Transverse colon (tissue), 4 donors: ENCODE results near the gene EVI5L. TPM values are rescaled to one million over a fixed set of nuclear protein-coding genes. Genes with fewer than 3 reads are reported as not detected.
A peak's percentile ranks its signal among the peaks of the same experiment; 100 is the strongest.

Source experiments
- DNase-seq: peaks from one replicate; pipeline ENCODE4 v3.0.0-alpha.2; 2019
- H3K27ac ChIP-seq, 4 donors: fragments of 200-600 bp; sonication (generic); 2 replicates each; pipeline ENCODE4 v1.5.1; 2016 to 2018; ENCODE audit warnings: inconsistent platforms in 4 of 4
- H3K27me3 ChIP-seq: fragments of 200-600 bp; sonication (generic); 2 replicates; pipeline ENCODE4 v1.5.1; 2017; ENCODE audit warnings: inconsistent platforms
- H3K36me3 ChIP-seq, 4 donors: fragments of 200-600 bp; sonication (generic); 2 replicates each; pipeline ENCODE4 v1.5.1; 2017 to 2019; ENCODE audit warnings: inconsistent platforms in 4 of 4
- H3K4me1 ChIP-seq, 4 donors: fragments of 200-600 bp; sonication (generic); 2 replicates each; pipeline ENCODE4 v1.5.1; 2017 to 2020; ENCODE audit warnings: inconsistent platforms in 4 of 4
- H3K4me3 ChIP-seq, 4 donors: fragments of 200-600 bp; sonication (generic); 1 replicate in 1 of 4; 2 replicates in 3 of 4; pipeline versions ENCODE4 v1.5.1 to v1.6.1; 2017 to 2019; ENCODE audit warnings: inconsistent platforms in 4 of 4
- H3K9me3 ChIP-seq, 2 donors: fragments of 200-600 bp; sonication (generic); 2 replicates each; pipeline ENCODE4 v1.5.1; 2017 to 2019; ENCODE audit warnings: inconsistent platforms in 2 of 2
- CTCF ChIP-seq, 5 experiments: fragments of 200-600 bp in 3 of 5; fragments of 450-650 bp in 2 of 5; sonication (generic) in 3 of 5; IDR thresholded peaks; 1 replicate in 2 of 5; 2 replicates in 3 of 5; pipeline ENCODE4 v1.5.1; 2016 to 2017; ENCODE audit warnings: antibody characterized with exemption in 5 of 5, inconsistent platforms in 3 of 5, mild to moderate bottlenecking in 2 of 5, moderate library complexity in 1 of 5
- EP300 ChIP-seq: sonication (generic); formaldehyde crosslinking; IDR thresholded peaks from one replicate; pipeline ENCODE4 v1.6.1; 2017; ENCODE audit warnings: antibody characterized with exemption, low read depth
- POLR2A ChIP-seq: fragments of 450-650 bp; IDR thresholded peaks from one replicate; pipeline ENCODE4 v1.6.1; 2016; ENCODE audit warnings: antibody characterized with exemption, mild to moderate bottlenecking, moderate library complexity
- POLR2AphosphoS5 ChIP-seq, 3 donors: sonication (generic); formaldehyde crosslinking; IDR thresholded peaks; one replicate each; pipeline ENCODE4 v1.6.1; 2016; ENCODE audit warnings: antibody characterized with exemption in 3 of 3
- WGBS, 2 donors: methylation state at CpG; one replicate each; pipeline ENCODE4 v1.1.5; 2018; ENCODE audit warnings: low coverage in 1 of 2; 5-methylcytosine and 5-hydroxymethylcytosine counted together
- in situ Hi-C, 4 donors: fragments of 200-750 bp; cut with MboI; loops; one replicate each; pipeline versions ENCODE4 v1.15.0 to v1.15.1; 2017; ENCODE audit warnings: low sequenced_read_pairs in 3 of 4, low pct_ligation_motif_present in 1 of 4, low pct_unique_long_range_greater_than_20kb in 1 of 4
- intact Hi-C: fragments of 100-400 bp; cut with DNase I; formaldehyde crosslinking; loops from one replicate; pipeline ENCODE4 v1.15.1; 2023; ENCODE audit warnings: low total_unique reads
- total RNA-seq, 4 donors: library from RNA; depleted of rRNA; stranded (reverse); fragments of >200 nt; gene quantifications; one replicate each; pipeline ENCODE4 v1.1.0, GENCODE V29; 2016

The EVI5L gene
- total RNA-seq, 4 donors from 2014 or later, result 8.5 to 65.8 (median 15.0) TPM

DNA sequence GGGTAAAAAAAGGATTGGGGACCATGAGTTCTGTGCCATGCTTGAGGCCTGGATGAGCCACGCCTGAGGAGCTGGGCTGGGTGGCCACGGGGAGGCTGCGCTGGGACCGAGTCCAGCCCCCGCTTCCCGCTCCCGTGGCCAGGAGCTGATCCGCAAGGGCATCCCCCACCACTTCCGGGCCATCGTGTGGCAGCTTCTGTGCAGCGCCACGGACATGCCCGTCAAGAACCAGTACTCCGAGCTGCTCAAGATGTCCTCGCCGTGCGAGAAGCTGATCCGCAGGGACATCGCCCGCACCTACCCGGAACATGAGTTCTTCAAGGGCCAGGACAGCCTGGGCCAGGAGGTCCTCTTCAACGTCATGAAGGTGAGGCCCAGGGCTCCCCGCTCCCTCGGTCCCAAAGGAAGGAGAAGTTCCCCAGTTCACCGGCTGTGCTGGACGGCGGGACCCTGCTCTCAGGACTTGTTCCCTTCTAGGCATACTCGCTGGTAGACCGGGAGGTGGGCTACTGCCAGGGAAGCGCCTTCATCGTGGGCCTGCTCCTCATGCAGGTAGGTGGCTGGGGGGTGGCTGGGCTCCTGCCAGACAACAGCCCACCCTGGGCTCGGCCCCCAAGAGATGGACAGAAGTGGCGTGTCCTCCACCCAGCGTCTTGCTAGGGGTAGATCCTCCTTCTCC is 18.9 kb downstream of the EVI5L start:
- in situ Hi-C loops (no loop called here), intact Hi-C loops (no loop called here)
- Histone ChIP-seq H3K27ac (no peak overlapping the region), H3K4me1 (peaks cover 0 to 8% (median 3%) of the 10 kb centered on the region in 4 donors), H3K36me3 (no peaks in the 10 kb centered on the region), H3K9me3 (no peaks in the 10 kb centered on the region), H3K27me3 (no peaks in the 10 kb centered on the region), H3K4me3 (no peak overlapping the region)
- DNase-seq, result peak; percentile 6
- TF ChIP-seq EP300 (no peak), POLR2A (no peak), POLR2AphosphoS5 (IDR thresholded peaks at IDR 0.05) (no peak), CTCF (IDR thresholded peaks at IDR 0.05) (no peak)
- WGBS, 2 donors, result 93% methylated on average over 33 of the region's 34 CpGs; no CpG with 5 or more reads in 1 of the 2 donors

DNA sequence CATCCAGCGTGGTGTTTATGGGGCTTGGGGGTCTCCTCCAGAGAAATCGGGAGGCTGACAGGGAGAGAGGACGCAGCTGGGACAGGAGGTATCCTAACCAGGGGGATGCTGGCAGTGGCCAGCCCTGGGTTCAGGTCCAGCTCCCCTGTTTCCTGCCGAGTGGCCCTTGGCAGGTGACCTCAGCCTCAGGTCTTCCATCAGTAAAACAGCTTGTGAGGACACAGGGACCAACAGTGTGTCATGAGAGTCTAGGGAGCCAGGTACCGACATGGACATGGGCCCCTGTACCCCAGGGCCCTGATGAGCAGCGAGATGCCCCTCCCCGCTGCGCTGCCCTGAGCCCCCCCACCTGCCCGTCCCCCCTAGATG is 19.6 kb downstream of the EVI5L start:
- H3K36me3 ChIP-seq, result no peaks in the 10 kb centered on the region
- TF ChIP-seq CTCF (IDR thresholded peaks at IDR 0.05), result no peak
- TF ChIP-seq POLR2A, result no peak
- TF ChIP-seq EP300, result no peak
- no peak for TF ChIP-seq POLR2AphosphoS5 (IDR thresholded peaks at IDR 0.05)
- intact Hi-C loops (no loop called here), in situ Hi-C loops (no loop called here)
- no peak overlapping the region for H3K4me3 ChIP-seq
- peaks cover 0 to 8% (median 3%) of the 10 kb centered on the region in 4 donors for H3K4me1 ChIP-seq
- WGBS, 2 donors, result 86% methylated on average over 8 of the region's 9 CpGs; no CpG with 5 or more reads in 1 of the 2 donors
- no peak for DNase-seq
- H3K27ac ChIP-seq, result no peak overlapping the region
- H3K9me3 ChIP-seq, result no peaks in the 10 kb centered on the region
- no peaks in the 10 kb centered on the region for H3K27me3 ChIP-seq

DNA sequence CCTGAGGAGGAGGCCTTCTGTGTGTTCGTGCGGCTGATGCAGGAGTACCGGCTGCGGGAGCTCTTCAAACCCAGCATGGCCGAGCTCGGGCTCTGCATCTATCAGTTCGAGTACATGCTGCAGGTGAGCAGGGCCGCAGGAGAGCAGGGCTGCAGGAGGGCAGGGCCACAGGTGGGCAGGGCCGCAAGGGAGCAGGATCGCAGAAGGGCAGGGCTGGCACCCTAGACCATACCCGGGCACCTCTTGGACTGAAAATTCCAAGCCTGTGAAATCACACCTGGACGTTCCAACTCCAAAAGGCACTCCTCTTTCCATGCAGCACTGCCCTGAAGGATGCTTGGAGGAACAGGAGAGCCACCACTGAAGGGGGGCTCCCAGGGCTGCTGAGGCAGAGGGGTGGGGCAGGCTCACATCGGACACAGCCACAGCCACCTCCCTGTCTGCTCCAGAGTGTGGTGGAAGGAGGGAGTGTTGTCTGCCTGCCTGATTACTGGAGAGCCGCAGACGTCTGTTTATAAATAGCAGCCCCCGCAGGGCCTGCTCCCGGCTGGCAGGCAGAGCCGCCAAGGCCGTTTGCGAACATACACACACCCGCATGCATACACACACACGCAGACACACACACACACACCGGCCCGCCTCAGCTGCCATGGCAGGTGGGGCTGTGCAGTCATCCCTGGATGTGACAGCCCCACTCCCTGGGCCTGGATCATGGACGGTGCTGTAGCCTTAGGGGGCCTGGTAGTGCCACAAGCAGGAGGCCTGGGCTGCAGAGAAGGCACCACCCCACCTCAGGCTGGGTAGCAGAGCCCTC is 20.2 kb downstream of the EVI5L start:
- Histone ChIP-seq H3K27ac (no peak overlapping the region), H3K9me3 (no peaks in the 10 kb centered on the region), H3K4me1 (peaks cover 0 to 8% (median 3%) of the 10 kb centered on the region in 4 donors), H3K27me3 (no peaks in the 10 kb centered on the region), H3K4me3 (no peak overlapping the region), H3K36me3 (no peaks in the 10 kb centered on the region)
- 52% methylated on average over 22 of the region's 25 CpGs; no CpG with 5 or more reads in 1 of the 2 donors for WGBS, 2 donors
- in situ Hi-C loops, result no loop called here
- no peak for TF ChIP-seq POLR2A
- no peak for TF ChIP-seq POLR2AphosphoS5 (IDR thresholded peaks at IDR 0.05)
- no peak for TF ChIP-seq EP300
- TF ChIP-seq CTCF (IDR thresholded peaks at IDR 0.05), result no peak
- intact Hi-C loops, result no loop called here
- no peak for DNase-seq

DNA sequence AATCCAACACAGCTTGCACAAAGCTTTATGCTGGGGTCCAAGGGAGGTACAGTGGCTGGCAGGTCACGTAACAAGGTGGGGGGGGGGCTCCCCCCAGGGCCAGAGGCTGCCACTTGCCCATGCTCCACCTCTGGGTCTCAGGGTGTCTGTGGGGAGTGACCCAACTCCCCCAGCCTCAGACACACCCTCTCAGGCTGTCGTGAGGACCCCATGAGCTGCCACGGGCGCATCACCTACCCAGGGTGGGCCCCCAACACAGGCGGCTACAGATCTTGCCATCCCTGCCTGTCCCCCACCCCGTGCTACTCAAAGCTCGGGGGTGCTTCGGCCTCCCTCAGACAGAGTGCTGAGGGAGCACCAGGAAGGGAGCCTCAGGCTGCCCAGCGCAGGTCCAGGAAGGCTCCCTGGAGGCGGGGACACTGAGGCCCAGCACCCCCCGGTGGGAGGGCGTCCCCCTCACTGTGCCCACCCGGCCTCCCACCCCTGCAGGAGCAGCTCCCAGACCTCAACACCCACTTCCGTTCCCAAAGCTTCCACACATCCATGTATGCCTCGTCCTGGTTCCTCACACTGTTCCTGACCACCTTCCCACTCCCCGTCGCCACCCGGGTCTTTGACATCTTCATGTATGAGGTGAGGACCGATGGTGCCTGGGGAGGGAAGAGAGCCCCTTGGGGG is 21.1 kb downstream of the EVI5L start:
- intact Hi-C loops (no loop called here), in situ Hi-C loops (no loop called here)
- TF ChIP-seq POLR2AphosphoS5 (IDR thresholded peaks at IDR 0.05), result no peak
- TF ChIP-seq EP300, result no peak
- TF ChIP-seq POLR2A, result no peak
- no peak for TF ChIP-seq CTCF (IDR thresholded peaks at IDR 0.05)
- Histone ChIP-seq H3K36me3 (no peaks in the 10 kb centered on the region), H3K4me3 (no peak overlapping the region), H3K27ac (no peak overlapping the region), H3K4me1 (peaks cover 0 to 8% (median 3%) of the 10 kb centered on the region in 4 donors), H3K27me3 (no peaks in the 10 kb centered on the region), H3K9me3 (no peaks in the 10 kb centered on the region)
- no peak for DNase-seq
- 84% methylated on average over 14 of the region's 19 CpGs; no CpG with 5 or more reads in 1 of the 2 donors for WGBS, 2 donors
